Measurements from ENCODE around the gene PROCR.

Gene PROCR

DNA sequence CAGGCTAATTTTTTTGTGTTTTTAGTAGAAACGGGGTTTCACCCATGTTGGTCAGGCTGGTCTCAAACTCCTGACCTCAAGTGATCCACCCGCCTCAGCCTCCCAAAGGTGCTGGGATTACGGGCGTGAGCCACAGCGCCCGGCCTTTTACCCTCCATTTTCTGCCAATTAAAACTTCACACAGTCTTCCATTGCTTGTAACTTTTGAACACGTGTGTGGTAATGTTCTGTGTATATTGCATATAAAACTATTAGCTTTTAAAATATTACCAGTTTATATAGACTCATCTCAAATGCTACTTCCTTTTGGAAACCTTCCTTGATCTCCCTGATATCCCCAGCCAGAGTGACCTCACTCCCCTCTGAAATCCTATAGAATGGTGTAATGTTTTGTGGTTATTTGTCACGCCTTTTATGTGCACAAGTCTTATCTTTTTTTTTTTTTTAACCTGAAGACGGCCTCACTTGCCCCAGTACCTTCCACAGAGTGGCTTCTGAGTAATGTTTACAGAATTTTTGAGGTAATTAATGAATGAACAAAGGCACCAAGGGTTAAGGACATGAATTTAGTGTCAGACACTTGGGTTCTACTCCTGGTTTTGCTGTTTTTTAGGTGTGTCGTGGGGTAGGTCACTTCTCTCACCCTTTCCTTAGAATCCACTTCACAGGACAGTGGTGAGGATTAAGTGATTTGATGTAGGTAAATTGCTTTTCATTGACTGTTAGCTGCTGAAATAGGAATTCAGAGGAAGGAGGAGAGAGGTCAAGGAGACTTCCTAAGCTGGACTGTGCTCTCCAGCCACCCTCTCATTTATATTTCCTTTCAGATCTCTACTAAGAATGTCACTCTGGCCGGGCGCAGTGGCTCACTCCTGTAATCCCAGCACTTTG lies 43.4 kb downstream of the PROCR start:
- TF ChIP-seq FOXP2 (optimal IDR thresholded peaks at IDR 0.05; ENCODE audit: borderline replicate concordance, extremely low read depth, extremely low read length, insufficient read depth) (no peak), TAF1 (IDR thresholded peaks at IDR 0.05; ENCODE audit: borderline replicate concordance, insufficient read depth, low read length) (no peak), POLR2AphosphoS5 (IDR thresholded peaks at IDR 0.05; ENCODE audit: low read depth, low read length) (no peak), SIN3A (IDR thresholded peaks at IDR 0.05; ENCODE audit: borderline replicate concordance, insufficient read depth, low read length) (no peak)
- TF ChIP-seq, protein P1, sequence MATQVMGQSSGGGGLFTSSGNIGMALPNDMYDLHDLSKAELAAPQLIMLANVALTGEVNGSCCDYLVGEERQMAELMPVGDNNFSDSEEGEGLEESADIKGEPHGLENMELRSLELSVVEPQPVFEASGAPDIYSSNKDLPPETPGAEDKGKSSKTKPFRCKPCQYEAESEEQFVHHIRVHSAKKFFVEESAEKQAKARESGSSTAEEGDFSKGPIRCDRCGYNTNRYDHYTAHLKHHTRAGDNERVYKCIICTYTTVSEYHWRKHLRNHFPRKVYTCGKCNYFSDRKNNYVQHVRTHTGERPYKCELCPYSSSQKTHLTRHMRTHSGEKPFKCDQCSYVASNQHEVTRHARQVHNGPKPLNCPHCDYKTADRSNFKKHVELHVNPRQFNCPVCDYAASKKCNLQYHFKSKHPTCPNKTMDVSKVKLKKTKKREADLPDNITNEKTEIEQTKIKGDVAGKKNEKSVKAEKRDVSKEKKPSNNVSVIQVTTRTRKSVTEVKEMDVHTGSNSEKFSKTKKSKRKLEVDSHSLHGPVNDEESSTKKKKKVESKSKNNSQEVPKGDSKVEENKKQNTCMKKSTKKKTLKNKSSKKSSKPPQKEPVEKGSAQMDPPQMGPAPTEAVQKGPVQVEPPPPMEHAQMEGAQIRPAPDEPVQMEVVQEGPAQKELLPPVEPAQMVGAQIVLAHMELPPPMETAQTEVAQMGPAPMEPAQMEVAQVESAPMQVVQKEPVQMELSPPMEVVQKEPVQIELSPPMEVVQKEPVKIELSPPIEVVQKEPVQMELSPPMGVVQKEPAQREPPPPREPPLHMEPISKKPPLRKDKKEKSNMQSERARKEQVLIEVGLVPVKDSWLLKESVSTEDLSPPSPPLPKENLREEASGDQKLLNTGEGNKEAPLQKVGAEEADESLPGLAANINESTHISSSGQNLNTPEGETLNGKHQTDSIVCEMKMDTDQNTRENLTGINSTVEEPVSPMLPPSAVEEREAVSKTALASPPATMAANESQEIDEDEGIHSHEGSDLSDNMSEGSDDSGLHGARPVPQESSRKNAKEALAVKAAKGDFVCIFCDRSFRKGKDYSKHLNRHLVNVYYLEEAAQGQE (IDR thresholded peaks at IDR 0.05; ENCODE audit: insufficient read depth in 1 of 2, low read depth in 2 of 2, low read length in 2 of 2), result no peak

DNA sequence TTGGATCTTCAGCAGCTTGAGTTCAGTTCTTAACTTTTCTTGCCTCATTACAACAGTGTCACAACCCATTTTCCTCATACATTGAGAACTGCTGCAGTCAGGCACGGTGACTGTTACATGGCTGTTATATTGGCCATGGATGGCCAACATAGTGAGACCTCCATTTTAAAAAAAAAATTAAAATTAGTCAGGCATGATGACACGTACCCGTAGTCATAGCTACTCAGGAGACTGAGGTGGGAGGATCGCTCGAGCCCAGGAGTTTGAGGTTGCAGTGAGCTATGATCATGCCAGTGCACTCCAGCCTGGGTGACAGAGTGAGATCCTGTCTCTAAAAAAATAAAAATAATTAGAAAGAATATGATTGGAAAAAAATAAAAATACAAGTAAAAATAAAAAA lies 44.7 kb downstream of the PROCR start:
- TF ChIP-seq SIN3A (IDR thresholded peaks at IDR 0.05; ENCODE audit: borderline replicate concordance, insufficient read depth, low read length), result no peak
- no peak for TF ChIP-seq FOXP2 (optimal IDR thresholded peaks at IDR 0.05; ENCODE audit: borderline replicate concordance, extremely low read depth, extremely low read length, insufficient read depth)
- TF ChIP-seq, protein P1 (IDR thresholded peaks at IDR 0.05; ENCODE audit: insufficient read depth in 1 of 2, low read depth in 2 of 2, low read length in 2 of 2), result no peak
- TF ChIP-seq TAF1 (IDR thresholded peaks at IDR 0.05; ENCODE audit: borderline replicate concordance, insufficient read depth, low read length), result no peak
- TF ChIP-seq POLR2AphosphoS5 (IDR thresholded peaks at IDR 0.05; ENCODE audit: low read depth, low read length), result no peak

DNA sequence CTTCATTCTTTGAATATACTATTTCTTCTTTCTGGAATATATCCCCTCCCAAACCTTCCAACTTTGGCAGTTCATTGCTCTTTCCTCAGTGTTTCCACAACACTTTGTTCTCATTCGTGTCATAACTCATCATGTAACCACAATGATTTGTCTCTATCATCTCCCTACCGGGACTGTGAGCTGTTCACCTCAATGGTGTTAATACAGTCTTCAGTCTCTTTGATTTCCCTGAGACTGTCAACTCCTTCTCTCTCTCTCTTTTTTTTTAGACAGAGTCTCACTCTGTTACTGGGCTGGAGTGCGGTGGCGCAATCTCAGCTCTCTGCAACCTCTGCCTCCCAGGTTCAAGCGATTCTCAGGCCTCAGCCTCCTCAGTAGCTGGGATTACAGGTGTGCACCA lies 52.1 kb downstream of the PROCR start:
- TF ChIP-seq FOXP2 (optimal IDR thresholded peaks at IDR 0.05; ENCODE audit: borderline replicate concordance, extremely low read depth, extremely low read length, insufficient read depth), result no peak
- TF ChIP-seq TAF1 (IDR thresholded peaks at IDR 0.05; ENCODE audit: borderline replicate concordance, insufficient read depth, low read length), result no peak
- no peak for TF ChIP-seq SIN3A (IDR thresholded peaks at IDR 0.05; ENCODE audit: borderline replicate concordance, insufficient read depth, low read length)
- TF ChIP-seq POLR2AphosphoS5 (IDR thresholded peaks at IDR 0.05; ENCODE audit: low read depth, low read length), result no peak
- TF ChIP-seq, protein P1 (IDR thresholded peaks at IDR 0.05; ENCODE audit: insufficient read depth in 1 of 2, low read depth in 2 of 2, low read length in 2 of 2), result no peak

DNA sequence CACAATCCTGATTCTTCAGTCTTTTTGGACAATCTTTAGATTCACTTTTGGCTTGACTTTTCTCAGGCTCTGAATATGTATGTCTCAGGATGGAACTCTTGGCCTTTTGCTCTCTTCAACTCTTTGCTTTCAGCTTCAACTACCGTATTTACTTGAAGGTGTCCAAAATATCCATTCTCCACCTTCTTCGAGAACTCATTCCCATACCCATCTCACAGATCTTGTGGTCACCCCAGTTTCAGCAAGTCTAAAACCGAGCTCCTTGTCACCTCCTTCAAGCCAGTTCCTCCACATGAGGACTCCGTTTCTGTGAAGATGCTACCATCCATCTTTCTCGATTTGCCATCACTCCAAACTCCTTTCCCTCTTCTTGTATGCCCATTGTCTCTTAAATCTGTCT lies 52.7 kb downstream of the PROCR start:
- no peak for TF ChIP-seq POLR2AphosphoS5 (IDR thresholded peaks at IDR 0.05; ENCODE audit: low read depth, low read length)
- TF ChIP-seq TAF1 (IDR thresholded peaks at IDR 0.05; ENCODE audit: borderline replicate concordance, insufficient read depth, low read length), result no peak
- TF ChIP-seq FOXP2 (optimal IDR thresholded peaks at IDR 0.05; ENCODE audit: borderline replicate concordance, extremely low read depth, extremely low read length, insufficient read depth), result no peak
- TF ChIP-seq, protein P1 (IDR thresholded peaks at IDR 0.05; ENCODE audit: insufficient read depth in 1 of 2, low read depth in 2 of 2, low read length in 2 of 2), result no peak
- no peak for TF ChIP-seq SIN3A (IDR thresholded peaks at IDR 0.05; ENCODE audit: borderline replicate concordance, insufficient read depth, low read length)

Measured in PFSK-1 (cell line).